Esophagus squamous epithelium (tissue), 4 donors: ENCODE results near the gene LIG3.

Source experiments
- CTCF ChIP-seq, 6 experiments: fragments of 450-650 bp in 4 of 6; fragments of 200-600 bp in 2 of 6; sonication (generic) in 2 of 6; IDR thresholded peaks; one replicate each; pipeline ENCODE4 v1.5.1; 2016 to 2019; ENCODE audit warnings: antibody characterized with exemption in 6 of 6, mild to moderate bottlenecking in 4 of 6, moderate library complexity in 4 of 6
- POLR2A ChIP-seq, 4 donors: fragments of 450-650 bp; IDR thresholded peaks; one replicate each; pipeline ENCODE4 v1.6.1; 2017; ENCODE audit warnings: antibody characterized with exemption in 4 of 4, mild to moderate bottlenecking in 4 of 4, moderate library complexity in 3 of 4

GRCh38 chr17:34979153-34979552 is 1.2 kb upstream of the LIG3 start:
- no peak for TF ChIP-seq CTCF (IDR thresholded peaks at IDR 0.05)
- no peak for TF ChIP-seq POLR2A (IDR thresholded peaks at IDR 0.05)
